CD4-positive, alpha-beta T cell treated with Interleukin-17A for 4 hours (primary cell): Measurements from ENCODE around the gene CENPQ.

Experiments used
- DNase-seq: peaks from one replicate; pipeline ENCODE4 v3.0.0-alpha.2; 2020; ENCODE audit warnings: mixed read lengths

The CENPQ gene

GRCh38 chr6:49541936-49542335, 78.8 kb downstream of the CENPQ start:
- DNase-seq, result no peak
